ENCODE data around the gene CENPP.

DNA sequence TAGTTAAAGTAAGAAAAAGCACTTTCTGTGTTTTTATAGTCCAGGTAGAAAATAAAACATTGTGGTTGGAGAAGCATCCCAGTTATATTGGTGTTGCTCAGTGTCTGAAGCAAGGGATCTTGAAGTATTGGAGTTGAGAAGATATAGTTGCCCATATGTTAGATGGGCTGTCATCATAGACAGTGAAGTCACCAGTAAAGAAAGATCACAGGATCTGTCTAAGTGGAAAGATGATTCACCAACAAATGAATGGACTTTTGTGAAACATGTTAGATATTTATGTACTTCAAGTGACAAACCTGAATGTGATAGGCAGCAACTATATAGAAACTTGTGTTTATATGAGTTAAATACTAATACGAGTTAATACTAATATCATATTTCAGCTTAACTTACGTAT is 66.9 kb downstream of the CENPP start:
- TF ChIP-seq, protein P1, sequence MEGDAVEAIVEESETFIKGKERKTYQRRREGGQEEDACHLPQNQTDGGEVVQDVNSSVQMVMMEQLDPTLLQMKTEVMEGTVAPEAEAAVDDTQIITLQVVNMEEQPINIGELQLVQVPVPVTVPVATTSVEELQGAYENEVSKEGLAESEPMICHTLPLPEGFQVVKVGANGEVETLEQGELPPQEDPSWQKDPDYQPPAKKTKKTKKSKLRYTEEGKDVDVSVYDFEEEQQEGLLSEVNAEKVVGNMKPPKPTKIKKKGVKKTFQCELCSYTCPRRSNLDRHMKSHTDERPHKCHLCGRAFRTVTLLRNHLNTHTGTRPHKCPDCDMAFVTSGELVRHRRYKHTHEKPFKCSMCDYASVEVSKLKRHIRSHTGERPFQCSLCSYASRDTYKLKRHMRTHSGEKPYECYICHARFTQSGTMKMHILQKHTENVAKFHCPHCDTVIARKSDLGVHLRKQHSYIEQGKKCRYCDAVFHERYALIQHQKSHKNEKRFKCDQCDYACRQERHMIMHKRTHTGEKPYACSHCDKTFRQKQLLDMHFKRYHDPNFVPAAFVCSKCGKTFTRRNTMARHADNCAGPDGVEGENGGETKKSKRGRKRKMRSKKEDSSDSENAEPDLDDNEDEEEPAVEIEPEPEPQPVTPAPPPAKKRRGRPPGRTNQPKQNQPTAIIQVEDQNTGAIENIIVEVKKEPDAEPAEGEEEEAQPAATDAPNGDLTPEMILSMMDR (conservative IDR thresholded peaks at IDR 0.05 in 1 of 2, IDR thresholded peaks at IDR 0.05 in 1 of 2; ENCODE audit: extremely low read depth in 1 of 2, insufficient read depth in 1 of 2, low read depth in 1 of 2, low read length in 2 of 2) = no peak
- TF ChIP-seq EZH2 (IDR thresholded peaks at IDR 0.05; ENCODE audit: borderline replicate concordance, low read length) = no peak
